Right lobe of liver (tissue), 6 donors: ENCODE data around the gene BTBD2. TPM values are rescaled to one million over a fixed set of nuclear protein-coding genes. Genes with fewer than 3 reads are reported as not detected.

Experiments used
- ATAC-seq, 4 donors: fragments of 200-7000 bp; cut with Tn5 transposase; one replicate each; pipeline ENCODE4 v1.9.1; 2020; ENCODE audit warnings: mild to moderate bottlenecking in 4 of 4, moderate library complexity in 4 of 4
- DNase-seq, 3 donors: peaks; one replicate each; pipeline ENCODE4 v3.0.0-alpha.2; 2020
- H3K27ac ChIP-seq, 3 donors: fragments of 200-600 bp; one replicate each; pipeline ENCODE4 v1.8.0; 2022
- H3K27me3 ChIP-seq, 2 donors: fragments of 200-600 bp; one replicate each; pipeline ENCODE4 v1.8.0; 2022
- H3K36me3 ChIP-seq, 4 donors: fragments of 200-600 bp; sonication (generic) in 1 of 4; one replicate each; pipeline versions ENCODE4 v1.5.1 to v1.8.0; 2017 to 2022; ENCODE audit warnings: control low read depth in 1 of 4
- H3K4me1 ChIP-seq, 4 donors: fragments of 200-600 bp; sonication (generic) in 1 of 4; one replicate each; pipeline versions ENCODE4 v1.5.1 to v1.8.0; 2017 to 2022; ENCODE audit warnings: control low read depth in 1 of 4
- H3K4me3 ChIP-seq, 3 donors: fragments of 200-600 bp; one replicate each; pipeline ENCODE4 v1.8.0; 2022
- H3K9me3 ChIP-seq, 4 donors: fragments of 200-600 bp; sonication (generic) in 1 of 4; one replicate each; pipeline versions ENCODE4 v1.5.1 to v1.8.0; 2017 to 2022; ENCODE audit warnings: control low read depth in 1 of 4
- CTCF ChIP-seq, 4 donors: fragments of 200-600 bp in 3 of 4; fragments of 450-650 bp in 1 of 4; IDR thresholded peaks; one replicate each; pipeline versions ENCODE4 v1.5.1 to v1.8.0; 2016 to 2022; ENCODE audit warnings: antibody characterized with exemption in 4 of 4, mild to moderate bottlenecking in 2 of 4
- POLR2A ChIP-seq: fragments of 450-650 bp; IDR thresholded peaks from one replicate; pipeline ENCODE4 v1.6.1; 2017; ENCODE audit warnings: antibody characterized with exemption, mild to moderate bottlenecking
- WGBS: methylation state at CpG from one replicate; pipeline ENCODE4 v1.1.6; 2018; ENCODE audit warnings: low coverage, low lambda C conversion rate; ENCODE audit not compliant: insufficient coverage; ENCODE audit errors: missing lambda C conversion rate; 5-methylcytosine and 5-hydroxymethylcytosine counted together
- intact Hi-C, 2 donors: fragments of 100-400 bp; cut with DNase I; formaldehyde crosslinking; loops; one replicate each; pipeline versions ENCODE4 v1.11.2 to v1.14.1; 2022
- small RNA-seq, 2 experiments: library from RNA; depleted of rRNA; stranded (forward); fragments of <200 nt; gene quantifications; one replicate each; pipeline ENCODE3, GENCODE V24; 2016
- total RNA-seq, 6 experiments: library from RNA; depleted of rRNA in 2 of 6; stranded (reverse); fragments of >200 nt in 2 of 6; fragmentation: NEBNext Ultra II Directional in 3 of 6; extraction: Animal tissue kit (Norgen Biotek cat#: 25700) in 3 of 6; gene quantifications; one replicate each; pipeline versions ENCODE4 v1.1.0 to v1.2.4, GENCODE V29; 2016 to 2023
- donor health status: DM: no; HTN: yes; CAD: no.
- donor health status: DM: no; HTN: no; CAD: no.
- donor health status: DM: no; HTN: no; CAD: no.
- donor health status: DM: no; HTN: yes; CAD: no.
- donor health status: DM: no; HTN: yes; CAD: no.

Gene BTBD2
- total RNA-seq, 6 experiments from 2014 or later = 22.2 to 42.6 (median 29.2) TPM

- H3K4me3 ChIP-seq = no peak overlapping the region
- no peak overlapping the region for H3K27ac ChIP-seq
- DNase-seq (peak in 2 of 3 donors; percentile 64 to 69), ATAC-seq (peak; percentile 34 to 66 (median 59))
- no peaks in the 10 kb centered on the region for H3K27me3 ChIP-seq
- intact Hi-C loops = no loop called here
- H3K9me3 ChIP-seq = no peaks in the 10 kb centered on the region
- WGBS = 46% methylated on average over 5 of the region's 11 CpGs
- no peaks in the 10 kb centered on the region for H3K36me3 ChIP-seq
- TF ChIP-seq CTCF (IDR thresholded peaks at IDR 0.05) (no peak), POLR2A (no peak)
- H3K4me1 ChIP-seq = peaks cover 0 to 6% (median 2%) of the 10 kb centered on the region in 4 donors
These were observed 79.9 kb downstream of the BTBD2 start for GRCh38 chr19:1935484-1936208.

Small RNAs within 50 kb of the gene (small RNA-seq; reads per million reads assigned to genes)
- gene AC007136.1 = 0 reads per million in 2 experiments

Other genes with a start within 250 kb of the BTBD2 start
- 1 to 10 TPM in 5 of 6 experiments, under 1 TPM in 1; 0.86 to 5.7 (median 3.1) TPM for gene ATP8B3, start 203.4 kb downstream of the BTBD2 start, total RNA-seq
- gene REXO1, start 167.2 kb downstream of the BTBD2 start, total RNA-seq = 10 to 100 TPM in 4 of 6 experiments, 1 to 10 TPM in 2; 8.0 to 17.7 (median 12.6) TPM
- gene KLF16, start 152.1 kb downstream of the BTBD2 start, total RNA-seq = 10 to 100 TPM in 5 of 6 experiments, 1 to 10 TPM in 1; 9.9 to 23.6 (median 10.8) TPM
- 10 to 100 TPM; 20.4 to 49.5 (median 23.5) TPM for gene ABHD17A, start 130.2 kb downstream of the BTBD2 start, total RNA-seq
- gene ADAT3, start 110.3 kb downstream of the BTBD2 start, total RNA-seq = 1 to 10 TPM; 1.8 to 5.3 (median 2.7) TPM
- gene SCAMP4, start 110.3 kb downstream of the BTBD2 start, total RNA-seq = 10 to 100 TPM; 22.1 to 60.6 (median 24.4) TPM
- 10 to 100 TPM; 14.4 to 35.2 (median 22.6) TPM for gene CSNK1G2, start 74.5 kb downstream of the BTBD2 start, total RNA-seq
- gene MKNK2, start 35.5 kb upstream of the BTBD2 start, total RNA-seq = 100 to 1,000 TPM in 4 of 6 experiments, 10 to 100 TPM in 2; 80.5 to 218 (median 117) TPM
- gene MOB3A, start 80.6 kb upstream of the BTBD2 start, total RNA-seq = 10 to 100 TPM in 4 of 6 experiments, 1 to 10 TPM in 2; 8.3 to 13.8 (median 10.8) TPM
- 1 to 10 TPM in 5 of 6 experiments, not detected in 1; 1.2 to 6.9 (median 4.2) TPM for gene IZUMO4, start 81.2 kb upstream of the BTBD2 start, total RNA-seq
- gene AP3D1, start 135.9 kb upstream of the BTBD2 start, total RNA-seq = 10 to 100 TPM; 55.5 to 99.0 (median 65.5) TPM
- 10 to 100 TPM; 10.3 to 23.5 (median 14.9) TPM for gene DOT1L, start 148.2 kb upstream of the BTBD2 start, total RNA-seq
- 10 to 100 TPM; 24.4 to 49.3 (median 28.6) TPM for gene PLEKHJ1, start 220.6 kb upstream of the BTBD2 start, total RNA-seq
- 10 to 100 TPM; 14.0 to 22.1 (median 19.1) TPM for gene SF3A2, start 221.1 kb upstream of the BTBD2 start, total RNA-seq
- gene AMH, start 233.6 kb upstream of the BTBD2 start, total RNA-seq = 1 to 10 TPM in 1 of 6 experiments, under 1 TPM in 5; 0.24 to 1.2 (median 0.59) TPM
- gene JSRP1, start 240.7 kb upstream of the BTBD2 start, total RNA-seq = under 1 TPM in 3 of 6 experiments, not detected in 3; 0.28 to 0.81 (median 0.42) TPM